H1 (cell line): ENCODE data around the gene TEX54. TPM values are rescaled to one million over a fixed set of nuclear protein-coding genes. Genes with fewer than 3 reads are reported as not detected.
"Not testable (repeated sequence)": the region's sequence is repeated elsewhere in the genome, so short reads cannot be mapped to it uniquely, and the experiment has no call there.

Source experiments
- CTCF ChIA-PET: fragments of 300-600 bp; sonication (Branson Sonifier 250); formaldehyde crosslinking; loops from one replicate; lab custom pipeline; 2021; ENCODE audit not compliant: partially characterized antibody; lab: Charles Lee
- POLR2A ChIA-PET: fragments of 300-600 bp; sonication (Branson Sonifier 250); formaldehyde crosslinking; loops from one replicate; lab custom pipeline; 2021; ENCODE audit warnings: inconsistent platforms; ENCODE audit not compliant: partially characterized antibody; lab: Charles Lee
- DNase-seq, 2 experiments: peaks; one replicate each; pipeline versions ENCODE4 v3.0.0 to v3.0.0-alpha.2; 2010 to 2022; ENCODE audit warnings: low spot score in 2 of 2, low read depth in 1 of 2, mixed read lengths in 1 of 2
- FAIRE-seq: peaks from 2 replicates; lab custom pipeline; 2011; peaks lifted over from hg19 to GRCh38; lab: Jason Lieb, UNC
- H2AFZ ChIP-seq: 2 replicates; pipeline ENCODE4 v1.8.1; 2012; ENCODE audit warnings: low read length, inconsistent platforms
- H2AK5ac ChIP-seq: 2 replicates; pipeline ENCODE4 v1.6.1; 2013; ENCODE audit warnings: low read depth, low read length
- H2BK120ac ChIP-seq: replicated peaks from 2 replicates; pipeline ENCODE3; 2013; ENCODE audit warnings: low read depth, low read length, inconsistent platforms
- H2BK12ac ChIP-seq: 2 replicates; pipeline ENCODE4 v1.6.1; 2013; ENCODE audit warnings: low read depth, low read length
- H2BK15ac ChIP-seq: 2 replicates; pipeline ENCODE4 v1.6.1; 2013; ENCODE audit warnings: low read length
- H2BK20ac ChIP-seq: 2 replicates; pipeline ENCODE4 v1.6.1; 2013; ENCODE audit warnings: low read length
- H2BK5ac ChIP-seq: 2 replicates; pipeline ENCODE4 v1.6.1; 2013; ENCODE audit warnings: low read depth, low read length
- H3K14ac ChIP-seq: 2 replicates; pipeline ENCODE4 v1.6.1; 2013; ENCODE audit warnings: inconsistent platforms; ENCODE audit not compliant: insufficient read length
- H3K18ac ChIP-seq: 2 replicates; pipeline ENCODE4 v1.6.1; 2013; ENCODE audit warnings: low read length; ENCODE audit errors: extremely low read depth
- H3K23ac ChIP-seq: 2 replicates; pipeline ENCODE4 v1.6.1; 2013; ENCODE audit warnings: inconsistent platforms; ENCODE audit not compliant: insufficient read length
- H3K23me2 ChIP-seq: 2 replicates; pipeline ENCODE4 v1.6.1; 2013; ENCODE audit warnings: low read depth, low read length
- H3K27ac ChIP-seq: 2 replicates; pipeline ENCODE4 v1.6.1; 2011; ENCODE audit warnings: low read depth, low read length, inconsistent platforms
- H3K27me3 ChIP-seq, 4 experiments: replicated peaks in 1 of 4; 1 replicate in 1 of 4; 2 replicates in 3 of 4; pipeline versions ENCODE4 v1.6.1 to v1.8.1; 2011 to 2013; ENCODE audit warnings: low read length in 3 of 4, mild to moderate bottlenecking in 3 of 4, inconsistent platforms in 2 of 4, mixed read lengths in 2 of 4, moderate library complexity in 1 of 4; ENCODE audit not compliant: control insufficient read depth in 3 of 4, insufficient read depth in 3 of 4; ENCODE audit errors: extremely low read depth in 1 of 4
- H3K36me3 ChIP-seq, 4 experiments: 2 replicates each; pipeline versions ENCODE4 v1.6.1 to v1.8.1; 2011 to 2013; ENCODE audit warnings: mild to moderate bottlenecking in 4 of 4, low read length in 3 of 4, moderate library complexity in 2 of 4, control low read depth in 1 of 4, inconsistent platforms in 1 of 4; ENCODE audit not compliant: insufficient read depth in 4 of 4, control insufficient read depth in 2 of 4
- H3K4ac ChIP-seq: replicated peaks from 2 replicates; pipeline ENCODE3; 2013; ENCODE audit warnings: low read length, low read depth, mixed read lengths, inconsistent platforms; ENCODE audit not compliant: insufficient read length
- H3K4me1 ChIP-seq, 4 experiments: replicated peaks in 1 of 4; 1 replicate in 1 of 4; 2 replicates in 3 of 4; pipeline versions ENCODE4 v1.6.1 to v1.8.1; 2011 to 2013; ENCODE audit warnings: low read length in 3 of 4, inconsistent platforms in 2 of 4, mixed read lengths in 1 of 4; ENCODE audit not compliant: insufficient read depth in 4 of 4, control insufficient read depth in 3 of 4
- H3K4me2 ChIP-seq, 2 experiments: 2 replicates each; pipeline versions ENCODE4 v1.6.1 to v1.8.1; 2011 to 2013; ENCODE audit warnings: low read depth in 2 of 2, low read length in 2 of 2, control low read depth in 1 of 2, inconsistent platforms in 1 of 2, mild to moderate bottlenecking in 1 of 2; ENCODE audit not compliant: insufficient read depth in 1 of 2
- H3K4me3 ChIP-seq, 4 experiments: fragments of 200-600, 300-600 bp in 1 of 4; sonication (generic), shearing (Covaris generic), sonication (Bioruptor Twin) in 1 of 4; 2 replicates each; pipeline versions ENCODE4 v1.5.1 to v1.8.1; 2011 to 2016; ENCODE audit warnings: low read length in 4 of 4, low read depth in 3 of 4, control low read depth in 2 of 4, inconsistent platforms in 2 of 4, mild to moderate bottlenecking in 2 of 4, mixed read lengths in 1 of 4, moderate library complexity in 1 of 4; ENCODE audit not compliant: insufficient read depth in 2 of 4; ENCODE audit errors: extremely low read depth in 1 of 4
- H3K56ac ChIP-seq: replicated peaks from 2 replicates; pipeline ENCODE3; 2013; ENCODE audit warnings: low read depth, mild to moderate bottlenecking, mixed read lengths, low read length, inconsistent platforms; ENCODE audit not compliant: insufficient read length
- H3K79me1 ChIP-seq: 2 replicates; pipeline ENCODE4 v1.6.1; 2013; ENCODE audit warnings: low read depth, low read length, control low read depth
- H3K79me2 ChIP-seq, 2 experiments: 2 replicates each; pipeline versions ENCODE4 v1.6.1 to v1.8.1; 2012 to 2013; ENCODE audit warnings: low read length in 2 of 2, mild to moderate bottlenecking in 2 of 2, inconsistent platforms in 1 of 2; ENCODE audit not compliant: insufficient read depth in 2 of 2, control insufficient read depth in 1 of 2
- H3K9ac ChIP-seq, 4 experiments: replicated peaks in 1 of 4; 1 replicate in 1 of 4; 2 replicates in 3 of 4; pipeline versions ENCODE4 v1.6.1 to v1.8.1; 2011 to 2013; ENCODE audit warnings: low read depth in 3 of 4, low read length in 3 of 4, control low read depth in 2 of 4, mild to moderate bottlenecking in 2 of 4, moderate library complexity in 2 of 4, inconsistent platforms in 1 of 4; ENCODE audit errors: extremely low read depth in 1 of 4
- H3K9me3 ChIP-seq, 2 experiments: 2 replicates each; pipeline versions ENCODE4 v1.6.1 to v1.8.1; 2012 to 2013; ENCODE audit warnings: mild to moderate bottlenecking in 2 of 2, moderate library complexity in 2 of 2, control low read depth in 1 of 2, inconsistent platforms in 1 of 2, low read depth in 1 of 2, low read length in 1 of 2, mixed read lengths in 1 of 2; ENCODE audit not compliant: insufficient read depth in 2 of 2
- H4K20me1 ChIP-seq, 2 experiments: replicated peaks in 1 of 2; 2 replicates each; pipeline versions ENCODE3 to v1.8.1; 2011 to 2013; ENCODE audit warnings: inconsistent platforms in 2 of 2, low read length in 2 of 2, mild to moderate bottlenecking in 1 of 2; ENCODE audit not compliant: insufficient read depth in 2 of 2, control insufficient read depth in 1 of 2
- H4K5ac ChIP-seq: 2 replicates; pipeline ENCODE4 v1.6.1; 2013; ENCODE audit warnings: low read length, low read depth, mixed read lengths, inconsistent platforms; ENCODE audit not compliant: insufficient read length
- H4K8ac ChIP-seq: 2 replicates; pipeline ENCODE4 v1.8.0; 2013; ENCODE audit warnings: mild to moderate bottlenecking, moderate library complexity, low read length, inconsistent platforms; ENCODE audit not compliant: insufficient read depth; ENCODE audit errors: extremely low read depth
- H4K91ac ChIP-seq: replicated peaks from 2 replicates; pipeline ENCODE3; 2013; ENCODE audit warnings: low read length, mixed read lengths, inconsistent platforms; ENCODE audit not compliant: insufficient read length
- CEBPB ChIP-seq: IDR thresholded peaks from 2 replicates; pipeline ENCODE4 v1.6.1; 2012; ENCODE audit warnings: low read depth, low read length
- JUN ChIP-seq: IDR thresholded peaks from 2 replicates; pipeline ENCODE4 v1.6.1; 2011; ENCODE audit warnings: low read depth, mild to moderate bottlenecking, improper control_type of control experiment, low read length
- POLR2AphosphoS5 ChIP-seq: IDR thresholded peaks from 2 replicates; pipeline ENCODE4 v1.6.1; 2011; ENCODE audit warnings: low read depth, low read length
- TAF1 ChIP-seq: IDR thresholded peaks from 2 replicates; pipeline ENCODE4 v1.6.1; 2011; ENCODE audit warnings: mild to moderate bottlenecking, low read depth, low read length
- WGBS, 2 experiments: shearing (Covaris generic) in 1 of 2; methylation state at CpG; one replicate each; pipeline versions ENCODE4 v1.1.6 to v1.1.7; 2013 to 2015; ENCODE audit warnings: low lambda C conversion rate in 2 of 2, mixed read lengths in 2 of 2, inconsistent platforms in 1 of 2, low coverage in 1 of 2, missing lambda C conversion rate in 1 of 2; ENCODE audit not compliant: insufficient replicate concordance in 2 of 2, insufficient coverage in 1 of 2, insufficient read length in 1 of 2; ENCODE audit errors: extremely low coverage in 1 of 2, missing lambda C conversion rate in 1 of 2; 5-methylcytosine and 5-hydroxymethylcytosine counted together
- polyA plus RNA-seq, 7 experiments: library from polyadenylated mRNA; depleted of rRNA in 3 of 7; stranded (reverse) in 5 of 7; unstranded in 2 of 7; fragments of >200 nt in 5 of 7; fragments of 200-250 nt in 2 of 7; gene quantifications; 1 replicate in 5 of 7; 2 replicates in 1 of 7; 4 replicates in 1 of 7; pipeline versions ENCODE4 v1.2.1 to v1.2.3, GENCODE V29; 2011 to 2013; ENCODE audit warnings: missing spikeins in 2 of 7, mixed read lengths in 2 of 7
- total RNA-seq: library from RNA; stranded (reverse); fragmentation: NEBNext Ultra II Directional; extraction: Animal tissue kit (Norgen Biotek cat#: 25700); gene quantifications from 2 replicates; pipeline ENCODE4 v1.2.1, GENCODE V29; 2021

Gene TEX54
- total and polyA plus RNA-seq, 2 of the 8 experiments (the other 6 are each of a cell fraction or from before 2014, with no cell fraction given): 1.2 TPM; not detected in 1

- H3K4ac ChIP-seq, H2BK120ac ChIP-seq, FAIRE-seq, H3K27me3 ChIP-seq, H3K9me3 ChIP-seq, H3K4me1 ChIP-seq, H3K79me1 ChIP-seq, H3K23ac ChIP-seq, H3K14ac ChIP-seq, H2BK20ac ChIP-seq, H4K5ac ChIP-seq, H4K20me1 ChIP-seq, H2BK15ac ChIP-seq, H2AFZ ChIP-seq: not testable (repeated sequence)
- peak overlapping the region; percentile 89 to 99 for H3K4me2 ChIP-seq
- peak overlapping the region; percentile 83; the same call in 1 of the 2 replicates for H4K8ac ChIP-seq
- peak overlapping the region; percentile 69 to 95 (median 86); a peak in 7 of 8 replicates for H3K4me3 ChIP-seq
- ChIA-PET POLR2A (interaction anchor here (0.6 to 20.0 kb wide), 79 partner anchors 8 to 1411 kb away, joined by 3 to 2104 read pairs (median 6); partner anchors contain the start of genes B3GAT3, BSCL2, C11orf98 and CHRM1), CTCF (interaction anchor here (1.2 to 2.2 kb wide), 4 partner anchors 9 to 68 kb away, joined by 3 to 5 read pairs (median 4); partner anchors contain the start of genes STX5 and TEX54)
- peak overlapping the region in 3 of 4 experiments; percentile 25 to 92 (median 88); a peak in 5 of 7 replicates for H3K9ac ChIP-seq
- H3K27ac ChIP-seq: peak overlapping the region; percentile 49
- peak overlapping the region; percentile 90; the same call in 1 of the 2 replicates for H2BK12ac ChIP-seq
- H3K79me2 ChIP-seq: peaks cover 0 to 26% of the 10 kb centered on the region in 2 experiments; a peak in 2 of 4 replicates
- H3K23me2 ChIP-seq: peaks cover 20% of the 10 kb centered on the region
- peak overlapping the region; percentile 48 for H3K18ac ChIP-seq
- DNase-seq: peak in 1 of 2 experiments; percentile 72
- peak overlapping the region; percentile 30 for H4K91ac ChIP-seq
- peak overlapping the region; percentile 96 for H2BK5ac ChIP-seq
- H3K56ac ChIP-seq: peak overlapping the region; percentile 8
- WGBS, 2 experiments: 1% methylated on average over 41 of the region's 41 CpGs; no CpG with 5 or more reads in 1 of the 2 experiments
- H2AK5ac ChIP-seq: peak overlapping the region; percentile 9; the same call in 1 of the 2 replicates
- peaks cover 5 to 11% (median 7%) of the 10 kb centered on the region in 4 experiments; a peak in 7 of 8 replicates for H3K36me3 ChIP-seq
- TF ChIP-seq POLR2AphosphoS5 (peak; percentile 44; the same call in 1 of the 2 replicates), TAF1 (0 out of 2 replicates have a peak, but pooled peaks have one; percentile 12), CEBPB (peak; percentile 72), JUN (peak; percentile 50; the same call in 1 of the 2 replicates)
These were observed 8.2 kb upstream of the TEX54 start for GRCh38 chr11:62840721-62841360.
